ENCODE measurements around the gene COQ9.
"Not testable (repeated sequence)": the region's sequence is repeated elsewhere in the genome, so short reads cannot be mapped to it uniquely, and the experiment has no call there.

The COQ9 gene

DNA sequence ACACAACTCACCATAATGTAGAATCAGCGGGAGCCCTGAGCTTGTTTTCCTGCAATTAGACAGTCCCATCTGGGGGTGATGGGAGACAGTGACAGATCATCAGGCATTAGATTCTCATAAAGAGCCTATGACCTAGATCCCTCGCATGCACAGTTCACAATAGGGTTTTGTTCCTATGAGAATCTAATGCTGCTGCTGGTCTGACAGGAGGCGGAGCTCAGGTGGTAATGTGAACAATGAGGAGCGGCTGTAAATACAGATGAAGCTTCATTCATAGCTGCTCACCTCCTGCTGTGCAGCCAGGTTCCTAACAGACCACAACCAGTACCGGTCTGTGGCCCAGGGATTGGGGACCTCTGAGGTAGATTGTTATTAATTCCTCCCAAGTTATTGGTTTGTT is 42.0 kb downstream of the COQ9 start:
- Histone ChIP-seq H3K4me1 (ENCODE audit: insufficient read depth, insufficient read length) (peaks cover 17% of the 10 kb centered on the region), H3K9me3 (ENCODE audit: insufficient read depth, low read length) (peaks cover 9% of the 10 kb centered on the region; the same call in 1 of the 2 replicates), H3K27me3 (ENCODE audit: insufficient read depth, insufficient read length) (peaks cover 20% of the 10 kb centered on the region), H3K36me3 (ENCODE audit: insufficient read depth, insufficient read length, low read length) (no peaks in the 10 kb centered on the region), H3K4me3 (ENCODE audit: insufficient read length, low read depth) (no peak overlapping the region), H3K9ac (ENCODE audit: insufficient read length, low read depth) (no peak overlapping the region)
- TF ChIP-seq YY1 (IDR thresholded peaks at IDR 0.05; ENCODE audit: insufficient read depth, insufficient read length) (no peak), ZNF274 (IDR thresholded peaks at IDR 0.05; ENCODE audit: low read depth, low read length) (no peak), SUZ12 (IDR thresholded peaks at IDR 0.05; ENCODE audit: extremely low read depth, insufficient read depth, insufficient read length) (no peak)
- DNase-seq (ENCODE audit: low read depth, low spot score) = no peak

DNA sequence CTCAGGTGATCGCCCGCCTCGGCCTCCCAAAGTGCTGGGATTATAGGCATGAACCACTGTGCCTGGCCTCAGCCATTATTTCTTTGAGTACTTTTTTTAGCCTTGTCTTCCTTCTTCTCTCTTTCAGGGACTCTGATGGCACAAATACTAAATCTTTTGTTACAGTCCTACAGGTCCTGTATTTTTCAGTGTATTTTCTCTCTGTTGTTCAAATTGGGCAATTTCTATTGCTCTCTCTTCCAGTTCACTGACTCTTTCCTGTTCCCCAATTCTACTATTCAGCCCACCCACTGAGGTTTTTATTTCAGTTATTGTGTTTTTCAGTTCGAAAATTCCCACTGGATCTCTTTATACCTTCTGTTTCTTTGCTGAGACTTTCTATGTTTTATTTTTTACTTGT is 46.5 kb downstream of the COQ9 start:
- peaks cover 2% of the 10 kb centered on the region for H3K27me3 ChIP-seq (ENCODE audit: insufficient read depth, insufficient read length)
- TF ChIP-seq ZNF274 (IDR thresholded peaks at IDR 0.05; ENCODE audit: low read depth, low read length) = no peak
- TF ChIP-seq SUZ12 (IDR thresholded peaks at IDR 0.05; ENCODE audit: extremely low read depth, insufficient read depth, insufficient read length) = no peak
- TF ChIP-seq YY1 (IDR thresholded peaks at IDR 0.05; ENCODE audit: insufficient read depth, insufficient read length) = no peak
- H3K4me1 ChIP-seq (ENCODE audit: insufficient read depth, insufficient read length) = no peaks in the 10 kb centered on the region
- H3K9ac ChIP-seq (ENCODE audit: insufficient read length, low read depth) = no peak overlapping the region
- H3K9me3 ChIP-seq (ENCODE audit: insufficient read depth, low read length) = peaks cover 8% of the 10 kb centered on the region; the same call in 1 of the 2 replicates
- no peak for DNase-seq (ENCODE audit: low read depth, low spot score)
- H3K4me3 ChIP-seq (ENCODE audit: insufficient read length, low read depth) = no peak overlapping the region
- H3K36me3 ChIP-seq (ENCODE audit: insufficient read depth, insufficient read length, low read length) = no peaks in the 10 kb centered on the region

DNA sequence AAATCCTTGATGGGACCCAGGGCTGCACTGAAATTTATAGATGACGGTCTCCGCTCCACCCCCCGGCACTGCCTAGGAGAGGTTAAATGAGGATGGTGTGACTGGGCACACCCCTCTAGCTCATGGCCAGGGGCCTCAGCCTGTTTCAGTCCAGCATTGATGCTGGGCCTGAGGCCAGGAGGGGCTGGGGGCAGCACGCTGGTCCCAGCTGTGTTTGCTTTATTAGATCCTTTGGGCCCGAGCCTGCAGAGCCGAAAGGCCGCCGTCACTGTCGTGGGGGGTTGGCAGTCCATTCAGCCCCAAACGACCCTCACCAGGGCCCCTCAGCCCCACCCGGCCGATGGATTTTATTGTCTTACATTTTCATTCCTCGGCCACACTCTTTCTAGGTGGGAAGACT is 49.8 kb downstream of the COQ9 start:
- Histone ChIP-seq H3K4me3 (ENCODE audit: insufficient read length, low read depth) (no peak overlapping the region), H3K4me1 (ENCODE audit: insufficient read depth, insufficient read length) (peaks cover 5% of the 10 kb centered on the region), H3K9me3 (ENCODE audit: insufficient read depth, low read length) (no peaks in the 10 kb centered on the region), H3K27me3 (ENCODE audit: insufficient read depth, insufficient read length) (peaks cover 2% of the 10 kb centered on the region), H3K9ac (ENCODE audit: insufficient read length, low read depth) (no peak overlapping the region), H3K36me3 (ENCODE audit: insufficient read depth, insufficient read length, low read length) (no peaks in the 10 kb centered on the region)
- DNase-seq (ENCODE audit: low read depth, low spot score) = no peak
- TF ChIP-seq YY1 (IDR thresholded peaks at IDR 0.05; ENCODE audit: insufficient read depth, insufficient read length) = no peak

DNA sequence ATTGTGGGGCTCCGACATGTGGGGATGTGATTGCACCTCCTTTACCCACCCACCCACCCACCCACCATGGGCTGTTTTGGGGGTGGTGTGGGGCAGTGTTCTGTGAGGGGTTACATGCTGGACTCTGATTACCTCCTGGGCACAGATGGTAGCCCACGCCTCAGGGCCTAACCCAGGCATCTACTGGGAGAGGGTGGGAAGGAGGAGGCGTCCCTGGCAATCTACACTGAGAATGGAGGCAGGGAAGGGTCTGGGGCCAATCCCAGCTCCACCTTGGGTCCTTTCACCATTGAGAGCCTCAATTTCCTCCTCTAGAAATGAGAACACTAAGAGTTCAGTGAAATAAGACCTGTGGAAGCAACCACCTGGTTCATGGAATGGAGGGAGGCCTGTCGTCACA is 50.8 kb downstream of the COQ9 start:
- H3K4me3 ChIP-seq (ENCODE audit: insufficient read length, low read depth) = no peak overlapping the region
- H3K9me3 ChIP-seq (ENCODE audit: insufficient read depth, low read length) = no peaks in the 10 kb centered on the region
- H3K4me1 ChIP-seq (ENCODE audit: insufficient read depth, insufficient read length) = peaks cover 8% of the 10 kb centered on the region
- no peaks in the 10 kb centered on the region for H3K36me3 ChIP-seq (ENCODE audit: insufficient read depth, insufficient read length, low read length)
- no peak overlapping the region for H3K9ac ChIP-seq (ENCODE audit: insufficient read length, low read depth)
- peaks cover 2% of the 10 kb centered on the region for H3K27me3 ChIP-seq (ENCODE audit: insufficient read depth, insufficient read length)
- no peak for DNase-seq (ENCODE audit: low read depth, low spot score)
- no peak for TF ChIP-seq YY1 (IDR thresholded peaks at IDR 0.05; ENCODE audit: insufficient read depth, insufficient read length)
- TF ChIP-seq ZNF274 (IDR thresholded peaks at IDR 0.05; ENCODE audit: low read depth, low read length) = no peak
- TF ChIP-seq SUZ12 (IDR thresholded peaks at IDR 0.05; ENCODE audit: extremely low read depth, insufficient read depth, insufficient read length) = no peak

DNA sequence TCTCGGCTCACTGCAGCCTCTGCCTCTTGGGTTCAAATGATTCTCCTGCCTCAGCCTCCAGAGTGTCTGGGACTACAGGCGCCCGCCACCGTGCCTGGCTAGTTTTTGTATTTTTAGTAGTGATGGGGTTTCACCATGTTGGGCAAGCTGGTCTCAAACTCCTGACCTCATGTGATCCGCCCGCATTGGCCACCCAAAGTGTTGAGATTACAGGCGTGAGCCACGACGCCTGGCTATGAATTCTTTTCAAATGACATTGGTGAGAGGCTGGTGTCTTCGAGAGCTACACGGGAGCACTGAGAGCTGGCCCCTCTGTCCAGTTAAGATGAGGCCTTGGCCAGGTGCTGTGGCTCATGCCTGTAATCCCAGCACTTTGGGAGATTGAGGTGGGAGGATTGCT is 52.7 kb downstream of the COQ9 start:
- not testable (repeated sequence) for H3K9me3 ChIP-seq (ENCODE audit: insufficient read depth, low read length); DNase-seq (ENCODE audit: low read depth, low spot score); H3K27me3 ChIP-seq (ENCODE audit: insufficient read depth, insufficient read length); H3K36me3 ChIP-seq (ENCODE audit: insufficient read depth, insufficient read length, low read length); H3K4me3 ChIP-seq (ENCODE audit: insufficient read length, low read depth); H3K9ac ChIP-seq (ENCODE audit: insufficient read length, low read depth)
- peaks cover 11% of the 10 kb centered on the region for H3K4me1 ChIP-seq (ENCODE audit: insufficient read depth, insufficient read length)

DNA sequence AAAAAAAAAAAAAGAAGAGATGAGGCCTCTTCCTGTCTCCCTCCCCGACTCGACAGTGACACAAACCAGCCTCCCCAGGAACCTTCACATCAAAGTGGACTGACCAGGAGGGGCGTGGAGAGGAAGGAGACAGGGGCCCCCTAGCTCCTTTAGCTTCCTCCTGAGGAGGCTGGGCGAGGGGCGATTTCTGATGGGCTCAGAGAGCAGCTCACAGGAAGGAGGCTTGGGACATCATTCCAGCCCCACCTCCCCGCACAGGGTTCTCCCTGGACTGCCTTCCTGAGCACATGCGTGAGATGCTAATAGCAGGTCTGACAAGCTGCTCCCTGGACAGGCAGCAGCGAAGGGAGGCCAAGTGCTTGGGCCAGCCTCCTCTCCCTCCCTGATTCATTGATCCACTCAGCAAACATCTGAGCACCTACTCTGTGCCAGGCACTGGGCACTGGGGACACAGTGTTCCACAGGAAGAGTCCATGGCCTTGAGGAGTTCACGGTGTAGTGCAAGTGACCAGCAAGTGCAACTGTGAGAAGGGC is 53.4 kb downstream of the COQ9 start:
- no peaks in the 10 kb centered on the region for H3K27me3 ChIP-seq (ENCODE audit: insufficient read depth, insufficient read length)
- H3K9ac ChIP-seq (ENCODE audit: insufficient read length, low read depth) = no peak overlapping the region
- no peaks in the 10 kb centered on the region for H3K9me3 ChIP-seq (ENCODE audit: insufficient read depth, low read length)
- DNase-seq (ENCODE audit: low read depth, low spot score) = no peak
- peaks cover 11% of the 10 kb centered on the region for H3K4me1 ChIP-seq (ENCODE audit: insufficient read depth, insufficient read length)
- no peak overlapping the region for H3K4me3 ChIP-seq (ENCODE audit: insufficient read length, low read depth)
- H3K36me3 ChIP-seq (ENCODE audit: insufficient read depth, insufficient read length, low read length) = no peaks in the 10 kb centered on the region
- TF ChIP-seq SUZ12 (IDR thresholded peaks at IDR 0.05; ENCODE audit: extremely low read depth, insufficient read depth, insufficient read length) (no peak), YY1 (IDR thresholded peaks at IDR 0.05; ENCODE audit: insufficient read depth, insufficient read length) (no peak), ZNF274 (IDR thresholded peaks at IDR 0.05; ENCODE audit: low read depth, low read length) (no peak)

DNA sequence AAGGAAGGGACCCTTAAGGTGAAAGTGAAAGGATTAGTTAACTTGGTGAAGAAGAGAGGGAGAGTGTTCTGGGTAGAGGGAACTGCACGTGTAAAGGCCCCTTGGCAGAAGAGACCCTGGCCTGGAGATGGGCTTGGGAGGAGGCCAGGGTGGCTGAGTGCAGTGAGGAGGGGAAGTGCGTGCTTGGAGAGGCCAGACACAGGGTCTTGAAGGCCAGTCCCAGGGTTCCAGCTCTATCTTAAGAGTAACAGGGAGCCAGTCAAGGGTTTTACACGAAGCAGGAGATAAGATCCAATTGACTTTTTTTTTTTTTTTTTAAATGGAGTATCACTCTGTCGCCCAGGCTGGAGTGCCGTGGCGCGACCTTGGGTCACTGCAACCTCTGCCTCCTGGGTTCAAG is 54.2 kb downstream of the COQ9 start:
- Histone ChIP-seq H3K9ac (ENCODE audit: insufficient read length, low read depth) (no peak overlapping the region), H3K4me3 (ENCODE audit: insufficient read length, low read depth) (no peak overlapping the region), H3K9me3 (ENCODE audit: insufficient read depth, low read length) (no peaks in the 10 kb centered on the region), H3K4me1 (ENCODE audit: insufficient read depth, insufficient read length) (peaks cover 11% of the 10 kb centered on the region), H3K36me3 (ENCODE audit: insufficient read depth, insufficient read length, low read length) (no peaks in the 10 kb centered on the region), H3K27me3 (ENCODE audit: insufficient read depth, insufficient read length) (no peaks in the 10 kb centered on the region)
- TF ChIP-seq ZNF274 (IDR thresholded peaks at IDR 0.05; ENCODE audit: low read depth, low read length) (no peak), YY1 (IDR thresholded peaks at IDR 0.05; ENCODE audit: insufficient read depth, insufficient read length) (no peak), SUZ12 (IDR thresholded peaks at IDR 0.05; ENCODE audit: extremely low read depth, insufficient read depth, insufficient read length) (no peak)
- no peak for DNase-seq (ENCODE audit: low read depth, low spot score)

Data from NT2/D1 (cell line).